Subcutaneous abdominal adipose tissue (tissue), 5 donors: Measurements from ENCODE around the gene POLL.

Experiments used
- H3K27ac ChIP-seq: one replicate; pipeline ENCODE4 v1.7.0; 2013; ENCODE audit warnings: low read depth, mild to moderate bottlenecking, inconsistent platforms, low read length, moderate library complexity
- H3K27me3 ChIP-seq, 5 donors: one replicate each; pipeline ENCODE4 v1.7.0; 2013; ENCODE audit warnings: low read length in 5 of 5, inconsistent platforms in 1 of 5; ENCODE audit not compliant: control insufficient read depth in 5 of 5, insufficient read depth in 4 of 5
- H3K36me3 ChIP-seq, 5 donors: one replicate each; pipeline ENCODE4 v1.7.0; 2013; ENCODE audit warnings: low read length in 5 of 5; ENCODE audit not compliant: control insufficient read depth in 5 of 5, insufficient read depth in 5 of 5
- H3K4me1 ChIP-seq, 5 donors: one replicate each; pipeline ENCODE4 v1.7.0; 2013; ENCODE audit warnings: low read length in 5 of 5, mild to moderate bottlenecking in 3 of 5, moderate library complexity in 1 of 5; ENCODE audit not compliant: control insufficient read depth in 5 of 5, insufficient read depth in 5 of 5
- H3K4me3 ChIP-seq, 5 donors: one replicate each; pipeline ENCODE4 v1.7.0; 2013; ENCODE audit warnings: low read length in 5 of 5, low read depth in 1 of 5
- H3K9ac ChIP-seq, 5 donors: one replicate each; pipeline ENCODE4 v1.7.0; 2013; ENCODE audit warnings: low read length in 5 of 5, mild to moderate bottlenecking in 4 of 5, moderate library complexity in 3 of 5
- H3K9me3 ChIP-seq, 5 donors: one replicate each; pipeline ENCODE4 v1.7.0; 2013; ENCODE audit warnings: low read length in 5 of 5; ENCODE audit not compliant: control insufficient read depth in 5 of 5
- donor health status: healthy.
- donor health status: healthy.
- donor health status: healthy.
- donor health status: healthy.
- donor health status: healthy.

Gene POLL

GRCh38 chr10:101536800-101537199 is 51.3 kb downstream of the POLL start:
- peaks cover 0 to 3% (median 0%) of the 10 kb centered on the region in 5 donors for H3K4me1 ChIP-seq
- no peak overlapping the region for H3K27ac ChIP-seq
- peaks cover 15 to 44% (median 37%) of the 10 kb centered on the region in 5 donors for H3K36me3 ChIP-seq
- no peaks in the 10 kb centered on the region for H3K9me3 ChIP-seq
- no peak overlapping the region for H3K4me3 ChIP-seq
- no peaks in the 10 kb centered on the region for H3K27me3 ChIP-seq
- H3K9ac ChIP-seq, result no peak overlapping the region

- peaks cover 15 to 44% (median 37%) of the 10 kb centered on the region in 5 donors for H3K36me3 ChIP-seq
- no peak overlapping the region for H3K9ac ChIP-seq
- no peak overlapping the region for H3K4me3 ChIP-seq
- H3K9me3 ChIP-seq, result no peaks in the 10 kb centered on the region
- no peak overlapping the region for H3K27ac ChIP-seq
- H3K27me3 ChIP-seq, result no peaks in the 10 kb centered on the region
- peaks cover 0 to 3% (median 0%) of the 10 kb centered on the region in 5 donors for H3K4me1 ChIP-seq
Observed at GRCh38 chr10:101535949-101536348, 52.1 kb downstream of the POLL start.

- Histone ChIP-seq H3K27me3 (no peaks in the 10 kb centered on the region), H3K36me3 (peaks cover 12 to 33% (median 21%) of the 10 kb centered on the region in 5 donors), H3K9me3 (no peaks in the 10 kb centered on the region), H3K4me1 (no peaks in the 10 kb centered on the region), H3K27ac (no peak overlapping the region), H3K9ac (no peak overlapping the region), H3K4me3 (no peak overlapping the region)
Observed at GRCh38 chr10:101529725-101530553, 58.1 kb downstream of the POLL start.

GRCh38 chr10:101529207-101529606 is 58.9 kb downstream of the POLL start:
- Histone ChIP-seq H3K9ac (no peak overlapping the region), H3K4me3 (no peak overlapping the region), H3K27me3 (no peaks in the 10 kb centered on the region), H3K4me1 (no peaks in the 10 kb centered on the region), H3K27ac (no peak overlapping the region), H3K9me3 (no peaks in the 10 kb centered on the region), H3K36me3 (peaks cover 12 to 29% (median 20%) of the 10 kb centered on the region in 5 donors)
